ENCODE results near the gene PDE6H.

Gene PDE6H

DNA sequence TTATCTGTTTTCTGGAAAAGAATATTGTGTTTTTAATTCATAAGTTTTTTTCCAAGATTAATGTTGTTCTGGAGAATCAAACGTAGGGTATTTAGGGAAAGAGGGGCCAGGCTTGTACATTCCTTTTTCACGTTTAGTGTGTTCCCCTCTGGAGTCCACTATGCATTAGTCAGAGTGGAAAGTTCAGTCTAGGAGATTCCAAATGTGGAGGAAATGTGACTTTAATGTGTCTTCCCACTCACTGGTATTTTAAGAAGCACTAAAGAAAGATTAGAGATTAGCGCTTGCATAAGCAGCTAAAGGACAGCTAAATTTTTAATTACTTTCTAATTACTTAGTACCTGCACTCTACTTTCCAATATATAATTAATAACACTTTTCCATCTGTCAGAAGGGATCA, 4.4 kb upstream of the PDE6H start:
- Mint-ChIP-seq H3K4me1 (ENCODE audit: low read depth) (peaks cover 23% of the 10 kb centered on the region), H3K4me3 (no peak overlapping the region), H3K27ac (no peak overlapping the region), H3K9me3 (peaks cover 13% of the 10 kb centered on the region), H3K27me3 (ENCODE audit: low read depth) (no peaks in the 10 kb centered on the region), H3K36me3 (ENCODE audit: low read depth) (peaks cover 2% of the 10 kb centered on the region)
- DNase-seq (ENCODE audit: low spot score), result no peak

GRCh38 chr12:14970473-14970872, 2.4 kb upstream of the PDE6H start:
- Mint-ChIP-seq H3K9me3 (peaks cover 13% of the 10 kb centered on the region), H3K36me3 (ENCODE audit: low read depth) (no peaks in the 10 kb centered on the region), H3K27me3 (ENCODE audit: low read depth) (no peaks in the 10 kb centered on the region), H3K4me3 (no peak overlapping the region), H3K4me1 (ENCODE audit: low read depth) (peaks cover 18% of the 10 kb centered on the region), H3K27ac (no peak overlapping the region)
- no peak for DNase-seq (ENCODE audit: low spot score)

- Mint-ChIP-seq H3K27me3 (ENCODE audit: low read depth) (no peaks in the 10 kb centered on the region), H3K36me3 (ENCODE audit: low read depth) (peaks cover 2% of the 10 kb centered on the region), H3K27ac (no peak overlapping the region), H3K4me3 (no peak overlapping the region), H3K4me1 (ENCODE audit: low read depth) (peaks cover 31% of the 10 kb centered on the region), H3K9me3 (peaks cover 13% of the 10 kb centered on the region)
- DNase-seq (ENCODE audit: low spot score), result no peak
These were observed 1.8 kb downstream of the PDE6H start for GRCh38 chr12:14974633-14975032.

- Mint-ChIP-seq H3K4me3 (no peak overlapping the region), H3K27me3 (ENCODE audit: low read depth) (no peaks in the 10 kb centered on the region), H3K9me3 (peaks cover 7% of the 10 kb centered on the region), H3K36me3 (ENCODE audit: low read depth) (peaks cover 2% of the 10 kb centered on the region), H3K27ac (no peak overlapping the region), H3K4me1 (ENCODE audit: low read depth) (peaks cover 34% of the 10 kb centered on the region)
- no peak for DNase-seq (ENCODE audit: low spot score)
These were observed 2.6 kb downstream of the PDE6H start for GRCh38 chr12:14975457-14975856.

GRCh38 chr12:14976658-14977057, 3.8 kb downstream of the PDE6H start:
- peaks cover 2% of the 10 kb centered on the region for H3K36me3 Mint-ChIP-seq (ENCODE audit: low read depth)
- no peak for DNase-seq (ENCODE audit: low spot score)
- no peak overlapping the region for H3K27ac Mint-ChIP-seq
- H3K4me1 Mint-ChIP-seq (ENCODE audit: low read depth), result peaks cover 44% of the 10 kb centered on the region
- no peaks in the 10 kb centered on the region for H3K9me3 Mint-ChIP-seq
- H3K4me3 Mint-ChIP-seq, result no peak overlapping the region
- H3K27me3 Mint-ChIP-seq (ENCODE audit: low read depth), result no peaks in the 10 kb centered on the region

DNA sequence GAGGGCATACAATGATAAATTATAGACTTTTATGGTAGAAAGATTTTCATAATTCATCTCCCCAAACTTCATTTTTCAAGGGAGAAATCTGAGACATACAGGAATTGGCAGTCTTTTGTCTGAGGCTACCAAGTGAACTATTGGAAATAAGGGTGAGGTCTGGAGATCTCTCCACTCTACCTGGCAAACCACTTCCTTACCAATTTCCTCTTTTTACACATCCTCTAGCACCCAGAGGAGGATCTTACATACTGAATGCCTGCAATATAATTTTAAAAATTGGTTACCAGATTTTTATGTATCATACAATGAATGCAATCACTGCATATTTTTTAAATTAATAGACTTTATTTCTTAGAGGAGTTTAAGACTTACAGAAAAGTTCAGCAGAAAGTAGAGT, 6.6 kb downstream of the PDE6H start:
- H3K36me3 Mint-ChIP-seq (ENCODE audit: low read depth), result peaks cover 2% of the 10 kb centered on the region
- no peak overlapping the region for H3K27ac Mint-ChIP-seq
- H3K4me3 Mint-ChIP-seq, result peak overlapping the region; percentile 18
- H3K27me3 Mint-ChIP-seq (ENCODE audit: low read depth), result no peaks in the 10 kb centered on the region
- H3K9me3 Mint-ChIP-seq, result no peaks in the 10 kb centered on the region
- no peak for DNase-seq (ENCODE audit: low spot score)
- H3K4me1 Mint-ChIP-seq (ENCODE audit: low read depth), result peaks cover 48% of the 10 kb centered on the region

GRCh38 chr12:14981049-14981448, 8.2 kb downstream of the PDE6H start:
- Mint-ChIP-seq H3K9me3 (no peaks in the 10 kb centered on the region), H3K4me1 (ENCODE audit: low read depth) (peaks cover 51% of the 10 kb centered on the region), H3K27me3 (ENCODE audit: low read depth) (no peaks in the 10 kb centered on the region), H3K36me3 (ENCODE audit: low read depth) (peaks cover 2% of the 10 kb centered on the region), H3K27ac (no peak overlapping the region), H3K4me3 (no peak overlapping the region)
- no peak for DNase-seq (ENCODE audit: low spot score)

DNA sequence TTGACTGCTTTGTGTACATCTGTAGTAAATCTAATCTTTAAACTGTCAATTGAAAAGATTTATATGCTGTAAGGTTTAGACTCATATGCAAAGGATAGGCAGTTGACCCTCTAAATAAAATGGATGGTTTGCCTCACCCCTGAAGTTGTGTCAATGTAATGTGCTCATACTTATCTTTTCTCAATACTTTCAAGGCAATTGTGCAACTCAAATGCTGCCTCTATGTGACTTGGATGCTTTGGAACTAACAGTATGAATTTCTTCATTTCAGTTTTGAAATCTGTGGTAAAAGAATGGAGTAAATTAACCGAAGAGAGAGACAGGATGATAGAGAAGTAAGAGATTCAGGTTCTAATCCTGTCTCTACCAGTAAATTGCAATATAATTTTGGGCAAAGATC, 9.7 kb downstream of the PDE6H start:
- Mint-ChIP-seq H3K4me3 (peak overlapping the region; percentile 24), H3K36me3 (ENCODE audit: low read depth) (peaks cover 2% of the 10 kb centered on the region), H3K27me3 (ENCODE audit: low read depth) (no peaks in the 10 kb centered on the region), H3K9me3 (no peaks in the 10 kb centered on the region), H3K27ac (peak overlapping the region; percentile 62), H3K4me1 (ENCODE audit: low read depth) (peaks cover 56% of the 10 kb centered on the region)
- DNase-seq (ENCODE audit: low spot score), result no peak

DNA sequence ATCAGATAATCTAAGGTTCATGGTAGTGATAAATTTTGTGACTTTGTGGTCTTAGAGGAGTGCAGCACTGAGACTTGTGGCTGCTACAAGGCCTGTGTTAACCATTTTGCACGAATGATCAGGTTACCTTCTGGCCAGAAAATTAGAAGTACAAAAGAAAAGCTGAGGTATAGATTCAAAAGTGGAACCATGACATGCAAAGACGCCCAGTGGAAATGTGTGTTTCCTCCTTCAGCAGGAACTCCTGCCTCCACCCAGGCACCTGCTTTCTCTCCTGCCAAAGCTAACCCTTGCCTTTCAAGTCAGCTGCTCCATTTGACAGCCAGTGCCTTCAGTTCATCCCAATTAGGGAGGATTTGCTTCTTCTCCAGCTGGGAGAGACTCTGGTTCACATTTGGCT, 10.1 kb downstream of the PDE6H start:
- no peaks in the 10 kb centered on the region for H3K9me3 Mint-ChIP-seq
- H3K36me3 Mint-ChIP-seq (ENCODE audit: low read depth), result peaks cover 2% of the 10 kb centered on the region
- peak overlapping the region; percentile 24 for H3K4me3 Mint-ChIP-seq
- H3K27ac Mint-ChIP-seq, result peak overlapping the region; percentile 62
- no peak for DNase-seq (ENCODE audit: low spot score)
- peaks cover under 1% of the 10 kb centered on the region for H3K27me3 Mint-ChIP-seq (ENCODE audit: low read depth)
- H3K4me1 Mint-ChIP-seq (ENCODE audit: low read depth), result peaks cover 55% of the 10 kb centered on the region

DNA sequence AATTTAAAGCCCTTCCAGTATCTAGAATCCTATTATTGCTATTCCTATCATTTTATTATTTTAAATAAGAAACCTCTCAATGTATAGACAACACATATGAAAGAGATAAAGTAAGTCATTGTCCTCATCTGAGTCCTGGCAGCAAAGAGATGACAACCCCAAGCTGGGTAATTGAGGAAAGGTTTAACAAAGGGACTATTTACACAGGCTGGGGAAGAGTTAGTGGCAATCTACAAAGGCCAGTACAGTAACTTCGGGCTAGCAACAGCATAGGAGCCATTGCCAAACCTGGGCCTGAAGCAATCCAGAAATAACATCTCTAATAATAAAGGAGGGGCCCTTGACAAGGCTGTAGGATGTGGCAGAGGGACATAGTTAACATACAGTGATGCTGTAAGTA, 11.2 kb downstream of the PDE6H start:
- peaks cover 3% of the 10 kb centered on the region for H3K27me3 Mint-ChIP-seq (ENCODE audit: low read depth)

DNA sequence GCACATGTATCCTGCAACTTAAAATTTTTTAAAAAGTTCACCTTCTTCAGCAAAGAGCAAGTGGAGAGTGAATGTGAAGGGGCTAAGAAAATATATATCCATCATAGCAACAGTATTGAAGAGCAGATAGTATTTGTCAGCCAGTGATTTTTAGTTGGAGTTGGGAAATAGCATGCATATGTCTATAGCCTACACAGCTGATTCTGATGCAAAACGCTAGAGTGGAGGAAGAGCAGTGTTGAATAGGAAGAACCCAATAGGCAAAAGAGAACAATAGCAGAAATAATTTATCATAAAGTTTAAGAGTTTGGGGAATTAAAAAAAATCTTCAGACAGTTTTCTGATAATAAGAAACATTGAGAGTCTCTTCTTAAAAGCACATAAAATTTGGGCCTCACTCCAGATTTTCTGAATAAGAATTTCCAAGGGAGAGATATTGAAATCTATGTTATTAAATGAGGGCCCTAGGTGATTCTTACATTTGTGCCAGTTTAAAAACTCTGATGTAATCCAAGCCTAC, 12.0 kb downstream of the PDE6H start:
- Mint-ChIP-seq H3K4me3 (no peak overlapping the region), H3K9me3 (peaks cover 2% of the 10 kb centered on the region), H3K4me1 (ENCODE audit: low read depth) (peaks cover 43% of the 10 kb centered on the region), H3K27me3 (ENCODE audit: low read depth) (peaks cover 3% of the 10 kb centered on the region), H3K36me3 (ENCODE audit: low read depth) (peaks cover 2% of the 10 kb centered on the region), H3K27ac (no peak overlapping the region)
- DNase-seq (ENCODE audit: low spot score), result no peak

More for the DNA sequence above, 11.2 kb downstream of the PDE6H start:
- Mint-ChIP-seq H3K27ac (no peak overlapping the region), H3K4me3 (no peak overlapping the region), H3K4me1 (ENCODE audit: low read depth) (peaks cover 46% of the 10 kb centered on the region), H3K9me3 (no peaks in the 10 kb centered on the region), H3K36me3 (ENCODE audit: low read depth) (no peaks in the 10 kb centered on the region)
- no peak for DNase-seq (ENCODE audit: low spot score)

DNA sequence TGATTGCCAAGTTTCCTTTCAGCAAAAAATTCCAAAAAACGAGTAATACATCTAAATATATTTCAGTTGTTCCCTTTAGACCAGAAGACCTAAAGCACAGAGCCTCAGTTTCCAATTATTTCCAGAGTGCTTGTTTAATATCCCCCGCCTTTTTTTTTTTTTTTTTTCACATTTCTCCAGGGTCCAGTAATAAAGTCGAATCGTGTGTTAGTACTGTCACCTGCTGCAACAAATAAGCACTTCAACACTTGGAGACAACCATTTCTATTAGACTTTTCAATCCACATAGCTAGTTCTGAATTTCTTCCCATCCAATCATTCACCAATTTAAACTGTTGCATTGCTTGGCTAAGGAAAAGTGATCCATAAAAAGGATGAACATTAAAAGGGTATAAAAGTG, 13.6 kb downstream of the PDE6H start:
- H3K9me3 Mint-ChIP-seq, result peaks cover 16% of the 10 kb centered on the region
- H3K4me3 Mint-ChIP-seq, result no peak overlapping the region
- H3K27me3 Mint-ChIP-seq (ENCODE audit: low read depth), result peaks cover 3% of the 10 kb centered on the region
- H3K36me3 Mint-ChIP-seq (ENCODE audit: low read depth), result peaks cover 5% of the 10 kb centered on the region
- DNase-seq (ENCODE audit: low spot score), result no peak
- peaks cover 32% of the 10 kb centered on the region for H3K4me1 Mint-ChIP-seq (ENCODE audit: low read depth)
- H3K27ac Mint-ChIP-seq, result no peak overlapping the region

- H3K4me3 Mint-ChIP-seq, result no peak overlapping the region
- peaks cover 18% of the 10 kb centered on the region for H3K9me3 Mint-ChIP-seq
These were observed 15.2 kb downstream of the PDE6H start for GRCh38 chr12:14988035-14988434.

GRCh38 chr12:14989790-14990189, 16.9 kb downstream of the PDE6H start:
- H3K9me3 Mint-ChIP-seq, result peaks cover 18% of the 10 kb centered on the region
- peaks cover 30% of the 10 kb centered on the region for H3K4me1 Mint-ChIP-seq (ENCODE audit: low read depth)
- peaks cover 3% of the 10 kb centered on the region for H3K27me3 Mint-ChIP-seq (ENCODE audit: low read depth)
- no peak for DNase-seq (ENCODE audit: low spot score)
- peaks cover 5% of the 10 kb centered on the region for H3K36me3 Mint-ChIP-seq (ENCODE audit: low read depth)
- H3K4me3 Mint-ChIP-seq, result no peak overlapping the region
- peak overlapping the region; percentile 29 for H3K27ac Mint-ChIP-seq

More at GRCh38 chr12:14988035-14988434, 15.2 kb downstream of the PDE6H start:
- DNase-seq (ENCODE audit: low spot score), result no peak
- no peak overlapping the region for H3K27ac Mint-ChIP-seq
- H3K27me3 Mint-ChIP-seq (ENCODE audit: low read depth), result peaks cover 3% of the 10 kb centered on the region
- peaks cover 5% of the 10 kb centered on the region for H3K36me3 Mint-ChIP-seq (ENCODE audit: low read depth)
- peaks cover 27% of the 10 kb centered on the region for H3K4me1 Mint-ChIP-seq (ENCODE audit: low read depth)

- Mint-ChIP-seq H3K4me3 (no peak overlapping the region), H3K9me3 (peaks cover 18% of the 10 kb centered on the region), H3K27ac (no peak overlapping the region), H3K27me3 (ENCODE audit: low read depth) (peaks cover 3% of the 10 kb centered on the region), H3K36me3 (ENCODE audit: low read depth) (peaks cover 5% of the 10 kb centered on the region), H3K4me1 (ENCODE audit: low read depth) (peaks cover 35% of the 10 kb centered on the region)
- no peak for DNase-seq (ENCODE audit: low spot score)
These were observed 18.2 kb downstream of the PDE6H start for GRCh38 chr12:14991069-14991468.
